PC-9 (cell line): ENCODE measurements around the gene STK32B. TPM values are rescaled to one million over a fixed set of nuclear protein-coding genes. Genes with fewer than 3 reads are reported as not detected.

Experiments used
- BruUV-seq: library from RNA; stranded (reverse); fragments of 400-500 nt; replicated peaks from 2 replicates; lab custom pipeline; 2021; lab: Mats Ljungman, UMichigan
- CTCF ChIA-PET: fragments of 300-600 bp; sonication (Branson Sonifier 250); formaldehyde crosslinking; loops from one replicate; lab custom pipeline; 2022; ENCODE audit warnings: antibody characterized with exemption; lab: Charles Lee
- POLR2A ChIA-PET: fragments of 300-600 bp; sonication (Branson Sonifier 250); formaldehyde crosslinking; loops from one replicate; lab custom pipeline; 2022; ENCODE audit warnings: antibody characterized with exemption; ENCODE audit not compliant: unreplicated experiment; lab: Charles Lee
- DNase-seq, 2 experiments: peaks; one replicate each; pipeline versions ENCODE4 v3.0.0 to v3.0.0-alpha.2; 2015 to 2022; ENCODE audit warnings: mixed read lengths in 1 of 2
- H2AFZ ChIP-seq: fragments of 200-600 bp; sonication (generic); 2 replicates; pipeline ENCODE4 v1.8.1; 2017; ENCODE audit warnings: antibody characterized with exemption
- H3F3A ChIP-seq: fragments of 200-600 bp; sonication (generic); 2 replicates; pipeline ENCODE4 v1.8.1; 2017; ENCODE audit warnings: antibody characterized with exemption, mild to moderate bottlenecking, low read depth; ENCODE audit not compliant: insufficient read depth
- H3K27ac ChIP-seq: fragments of 200-600 bp; sonication (generic); 2 replicates; pipeline ENCODE4 v1.6.1; 2016; ENCODE audit warnings: mixed run types
- H3K27me3 ChIP-seq: fragments of 200-600 bp; sonication (generic); 2 replicates; pipeline ENCODE4 v1.6.1; 2016; ENCODE audit warnings: low read depth, mixed run types; ENCODE audit not compliant: insufficient read depth
- H3K36me3 ChIP-seq: fragments of 200-600 bp; sonication (generic); 2 replicates; pipeline ENCODE4 v1.6.1; 2016; ENCODE audit warnings: low read depth, mixed run types
- H3K4me1 ChIP-seq: fragments of 200-600 bp; sonication (generic); replicated peaks from 2 replicates; pipeline ENCODE4 v1.6.1; 2016; ENCODE audit warnings: mixed run types; ENCODE audit not compliant: insufficient read depth
- H3K4me2 ChIP-seq: fragments of 200-600 bp; sonication (generic); 2 replicates; pipeline ENCODE4 v1.6.1; 2017; ENCODE audit warnings: mixed run types
- H3K4me3 ChIP-seq: fragments of 200-600 bp; sonication (generic); 2 replicates; pipeline ENCODE4 v1.6.1; 2016; ENCODE audit warnings: mixed run types
- H3K79me2 ChIP-seq: fragments of 200-600 bp; sonication (generic); 2 replicates; pipeline ENCODE4 v1.6.1; 2017; ENCODE audit warnings: low read depth, mixed run types
- H3K9me2 ChIP-seq: fragments of 200-600 bp; sonication (generic); 2 replicates; pipeline ENCODE4 v1.8.1; 2017; ENCODE audit warnings: mild to moderate bottlenecking; ENCODE audit not compliant: insufficient read depth
- H3K9me3 ChIP-seq: fragments of 200-600 bp; sonication (generic); 2 replicates; pipeline ENCODE4 v1.8.1; 2016; ENCODE audit warnings: low read depth; ENCODE audit not compliant: insufficient read depth
- H4K20me1 ChIP-seq: fragments of 200-600 bp; sonication (generic); 2 replicates; pipeline ENCODE4 v1.8.1; 2017; ENCODE audit not compliant: insufficient read depth
- CTCF ChIP-seq: fragments of 200-600 bp; sonication (generic); conservative IDR thresholded peaks from 2 replicates; pipeline ENCODE4 v1.6.1; 2017; ENCODE audit warnings: mixed run types, antibody characterized with exemption, mild to moderate bottlenecking, moderate library complexity
- EZH2 ChIP-seq: fragments of 200-600 bp; sonication (generic); IDR thresholded peaks from 2 replicates; pipeline ENCODE4 v1.8.0; 2017; ENCODE audit warnings: antibody characterized with exemption, low read depth
- intact Hi-C: fragments of 100-400 bp; cut with micrococcal nuclease; formaldehyde crosslinking; loops from one replicate; pipeline ENCODE4 v1.10.0; 2022; ENCODE audit not compliant: unreplicated experiment
- total RNA-seq: library from RNA; stranded (reverse); gene quantifications from 2 replicates; pipeline ENCODE4 v1.2.3, GENCODE V29; 2021

Gene STK32B
- total RNA-seq, 1 experiment from 2014 or later = not detected

GRCh38 chr4:5372198-5372597, 320.9 kb downstream of the STK32B start:
- peaks cover 15% of the 10 kb centered on the region for H3K27me3 ChIP-seq
- no peak overlapping the region for H3K4me2 ChIP-seq
- H4K20me1 ChIP-seq = no peaks in the 10 kb centered on the region
- H3K4me1 ChIP-seq = no peaks in the 10 kb centered on the region
- no peak overlapping the region for H3K4me3 ChIP-seq
- DNase-seq = no peak
- intact Hi-C loops = no loop called here
- no TSS peak for BruUV-seq
- no peak overlapping the region for H2AFZ ChIP-seq
- TF ChIP-seq CTCF (no peak), EZH2 (no peak)
- H3F3A ChIP-seq = no peaks in the 10 kb centered on the region
- no peaks in the 10 kb centered on the region for H3K36me3 ChIP-seq
- ChIA-PET CTCF (no interaction called here), POLR2A (no interaction called here)
- H3K27ac ChIP-seq = no peak overlapping the region
- no peaks in the 10 kb centered on the region for H3K9me3 ChIP-seq
- H3K79me2 ChIP-seq = no peaks in the 10 kb centered on the region
- H3K9me2 ChIP-seq = no peaks in the 10 kb centered on the region

GRCh38 chr4:5373327-5373726, 322.0 kb downstream of the STK32B start:
- Histone ChIP-seq H3F3A (no peaks in the 10 kb centered on the region), H3K4me3 (no peak overlapping the region), H3K36me3 (no peaks in the 10 kb centered on the region), H3K27me3 (peaks cover 15% of the 10 kb centered on the region), H3K4me2 (no peak overlapping the region), H3K79me2 (no peaks in the 10 kb centered on the region), H3K9me3 (no peaks in the 10 kb centered on the region), H3K27ac (no peak overlapping the region), H2AFZ (no peak overlapping the region), H4K20me1 (no peaks in the 10 kb centered on the region), H3K9me2 (no peaks in the 10 kb centered on the region), H3K4me1 (no peaks in the 10 kb centered on the region)
- ChIA-PET CTCF (no interaction called here), POLR2A (no interaction called here)
- no TSS peak for BruUV-seq
- intact Hi-C loops = no loop called here
- no peak for TF ChIP-seq CTCF
- no peak for TF ChIP-seq EZH2
- no peak for DNase-seq

- Histone ChIP-seq H3K4me3 (no peak overlapping the region), H3K9me3 (no peaks in the 10 kb centered on the region), H3K4me1 (no peaks in the 10 kb centered on the region), H3K27ac (no peak overlapping the region), H4K20me1 (no peaks in the 10 kb centered on the region), H3K27me3 (peaks cover 22% of the 10 kb centered on the region), H3K36me3 (no peaks in the 10 kb centered on the region), H2AFZ (no peak overlapping the region), H3F3A (no peaks in the 10 kb centered on the region), H3K4me2 (no peak overlapping the region), H3K79me2 (no peaks in the 10 kb centered on the region), H3K9me2 (no peaks in the 10 kb centered on the region)
- intact Hi-C loops = no loop called here
- BruUV-seq = no TSS peak
- CTCF ChIA-PET = no interaction called here
- TF ChIP-seq CTCF = no peak
- TF ChIP-seq EZH2 = no peak
- POLR2A ChIA-PET = no interaction called here
- no peak for DNase-seq
Observed at GRCh38 chr4:5374592-5374991, 323.3 kb downstream of the STK32B start.
